MM.1S (cell line): ENCODE measurements around the gene SLC29A3.

Source experiments
- CTCF ChIP-seq: fragments of 300-600 bp; sonication (generic); IDR thresholded peaks from 2 replicates; pipeline ENCODE4 v1.5.1; 2016; ENCODE audit warnings: antibody characterized with exemption, low read length, mixed read lengths
- EZH2phosphoT487 ChIP-seq: fragments of 300-600 bp; sonication (generic); IDR thresholded peaks from 2 replicates; pipeline ENCODE4 v1.6.1; 2018; ENCODE audit warnings: antibody characterized with exemption, low read length

GRCh38 chr10:71271662-71272055 is 47.4 kb upstream of the SLC29A3 start:
- no peak for TF ChIP-seq CTCF
- no peak for TF ChIP-seq EZH2phosphoT487
